Calu3 (cell line): ENCODE data around the gene PDGFRB. TPM values are rescaled to one million over a fixed set of nuclear protein-coding genes. Genes with fewer than 3 reads are reported as not detected.

Experiments used
- Bru-seq: library from RNA; stranded (reverse); fragments of 400-500 nt; gene quantifications from one replicate; lab custom pipeline; 2021; lab: Mats Ljungman, UMichigan
- BruChase-seq, 2 experiments: library from RNA; stranded (reverse); fragments of 400-500 nt; gene quantifications; one replicate each; lab custom pipeline; 2021; lab: Mats Ljungman, UMichigan
- BruUV-seq: library from RNA; stranded (reverse); fragments of 400-500 nt; replicated peaks from 2 replicates; lab custom pipeline; 2021; lab: Mats Ljungman, UMichigan
- CTCF ChIA-PET: fragments of 300-600 bp; sonication (Branson Sonifier 250); formaldehyde crosslinking; loops from one replicate; lab custom pipeline; 2022; ENCODE audit warnings: antibody characterized with exemption; lab: Charles Lee
- DNase-seq: peaks from one replicate; pipeline ENCODE4 v3.0.0; 2022
- H3K27ac Mint-ChIP-seq: one replicate; pipeline ENCODE4 v1.8.0; 2022; ENCODE audit warnings: mixed read lengths; ENCODE audit not compliant: unreplicated experiment
- H3K27me3 Mint-ChIP-seq: one replicate; pipeline ENCODE4 v1.8.0; 2022; ENCODE audit warnings: mixed read lengths; ENCODE audit not compliant: unreplicated experiment
- H3K36me3 Mint-ChIP-seq: one replicate; pipeline ENCODE4 v1.8.0; 2022; ENCODE audit warnings: mild to moderate bottlenecking, moderate library complexity, mixed read lengths; ENCODE audit not compliant: insufficient read depth, unreplicated experiment
- H3K4me1 Mint-ChIP-seq: one replicate; pipeline ENCODE4 v1.8.0; 2022; ENCODE audit warnings: mild to moderate bottlenecking, low read depth, mixed read lengths; ENCODE audit not compliant: unreplicated experiment
- H3K4me3 Mint-ChIP-seq: one replicate; pipeline ENCODE4 v1.8.0; 2022; ENCODE audit warnings: mild to moderate bottlenecking, low read depth, moderate library complexity, mixed read lengths; ENCODE audit not compliant: unreplicated experiment
- H3K9me3 Mint-ChIP-seq: one replicate; pipeline ENCODE4 v1.8.0; 2022; ENCODE audit warnings: low read depth, mixed read lengths; ENCODE audit not compliant: unreplicated experiment
- intact Hi-C: fragments of 100-400 bp; cut with micrococcal nuclease; formaldehyde crosslinking; loops from one replicate; pipeline ENCODE4 v1.10.0; 2022; ENCODE audit not compliant: unreplicated experiment
- long read RNA-seq: library from polyadenylated mRNA; stranded (forward); transcript quantifications from one replicate; pipeline ENCODE4 v2.0.0, GENCODE V29; 2022
- total RNA-seq: library from RNA; stranded (reverse); gene quantifications from 2 replicates; pipeline ENCODE4 v1.2.3, GENCODE V29; 2022
- TF ChIP-seq, protein P1 (sequence below): fragments of 200-600 bp; IDR thresholded peaks from one replicate; pipeline ENCODE4 v1.8.0; 2022; ENCODE audit warnings: antibody characterized with exemption; ENCODE audit not compliant: unreplicated experiment

The PDGFRB gene
- total RNA-seq = not detected in 2 replicates
- Bru-seq, nascent RNA = not detected
- BruChase-seq, experiment 1, labeled RNA remaining after a 6-hour chase = not detected
- not detected for BruChase-seq, experiment 2, labeled RNA remaining after a 2-hour chase
- long read RNA-seq = 0 reads

DNA sequence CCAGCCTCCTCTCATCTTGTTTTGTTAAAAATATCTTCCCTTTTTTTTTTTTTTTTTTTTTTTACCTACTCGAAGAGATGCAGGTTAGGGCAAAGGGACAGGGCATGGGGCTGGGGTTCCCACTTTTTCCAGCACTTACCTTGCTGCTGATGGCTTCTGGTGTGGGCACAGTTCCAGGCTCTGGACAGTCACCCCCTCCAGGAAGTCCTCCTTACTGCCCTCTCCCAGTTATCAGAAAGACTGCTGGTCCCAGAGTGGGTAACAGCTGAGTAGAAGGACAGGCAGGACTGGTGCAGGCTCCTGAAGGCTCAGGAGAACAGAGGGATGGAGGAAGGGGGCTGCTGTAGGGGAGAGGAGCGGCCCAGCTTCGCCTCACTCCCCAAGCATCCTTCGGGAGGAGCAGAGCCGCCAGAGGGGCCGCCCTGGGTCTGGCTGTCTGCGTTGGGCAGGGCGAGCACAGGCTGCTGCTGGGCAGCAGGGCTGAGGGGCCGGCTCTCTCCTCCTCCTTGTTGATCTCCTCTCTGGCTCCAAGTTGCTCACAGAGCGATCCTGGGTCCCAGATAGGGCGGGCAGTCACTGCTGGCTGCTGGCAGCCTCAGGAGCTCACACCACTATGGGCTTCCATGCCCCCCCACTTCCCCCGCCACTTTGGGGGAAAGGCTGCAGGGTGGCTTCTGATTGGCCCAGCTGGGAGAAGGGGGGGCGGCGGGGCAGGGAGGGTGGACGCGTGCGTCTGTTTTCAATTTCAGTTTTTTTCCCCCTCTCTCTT lies at the start of gene PDGFRB:
Gene PDGFRB (minus strand): TSS at position 588 of the 769 bp plus-strand sequence. CDS start 18,798 bp downstream, outside the sequence.
- Mint-ChIP-seq H3K27me3 (peaks cover 64% of the 10 kb centered on the region), H3K36me3 (no peaks in the 10 kb centered on the region), H3K4me3 (no peak within 1 kb of the TSS), H3K4me1 (no peaks in the 10 kb centered on the region), H3K27ac (no peak within 1 kb of the TSS), H3K9me3 (no peaks in the 10 kb centered on the region)
- CTCF ChIA-PET = no interaction called here
- DNase-seq = no peak
- TF ChIP-seq, protein P1, sequence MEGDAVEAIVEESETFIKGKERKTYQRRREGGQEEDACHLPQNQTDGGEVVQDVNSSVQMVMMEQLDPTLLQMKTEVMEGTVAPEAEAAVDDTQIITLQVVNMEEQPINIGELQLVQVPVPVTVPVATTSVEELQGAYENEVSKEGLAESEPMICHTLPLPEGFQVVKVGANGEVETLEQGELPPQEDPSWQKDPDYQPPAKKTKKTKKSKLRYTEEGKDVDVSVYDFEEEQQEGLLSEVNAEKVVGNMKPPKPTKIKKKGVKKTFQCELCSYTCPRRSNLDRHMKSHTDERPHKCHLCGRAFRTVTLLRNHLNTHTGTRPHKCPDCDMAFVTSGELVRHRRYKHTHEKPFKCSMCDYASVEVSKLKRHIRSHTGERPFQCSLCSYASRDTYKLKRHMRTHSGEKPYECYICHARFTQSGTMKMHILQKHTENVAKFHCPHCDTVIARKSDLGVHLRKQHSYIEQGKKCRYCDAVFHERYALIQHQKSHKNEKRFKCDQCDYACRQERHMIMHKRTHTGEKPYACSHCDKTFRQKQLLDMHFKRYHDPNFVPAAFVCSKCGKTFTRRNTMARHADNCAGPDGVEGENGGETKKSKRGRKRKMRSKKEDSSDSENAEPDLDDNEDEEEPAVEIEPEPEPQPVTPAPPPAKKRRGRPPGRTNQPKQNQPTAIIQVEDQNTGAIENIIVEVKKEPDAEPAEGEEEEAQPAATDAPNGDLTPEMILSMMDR = no peak
- BruUV-seq = no TSS peak
- intact Hi-C loops = no loop called here

DNA sequence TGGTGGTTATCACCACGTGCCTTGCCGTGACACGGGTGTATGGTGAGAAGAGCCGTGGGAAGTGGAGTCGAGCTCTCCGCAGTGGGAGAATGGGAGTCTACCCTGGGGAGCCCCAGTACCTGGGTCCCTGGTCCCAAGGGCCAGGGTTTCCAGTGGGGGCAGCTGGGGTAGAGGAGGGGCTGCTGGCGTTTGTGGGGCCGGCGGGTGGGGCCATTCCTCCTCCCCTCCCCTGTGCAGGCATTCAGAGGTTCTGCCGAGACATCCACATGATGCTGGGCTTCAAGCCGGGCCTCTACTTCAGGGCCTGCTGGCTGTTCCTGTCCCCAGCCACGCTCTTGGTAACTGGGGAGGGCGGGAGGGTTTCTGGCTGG lies 48.9 kb upstream of the PDGFRB start:
- Mint-ChIP-seq H3K4me1 (peaks cover 19% of the 10 kb centered on the region), H3K27ac (no peak overlapping the region), H3K9me3 (no peaks in the 10 kb centered on the region), H3K36me3 (no peaks in the 10 kb centered on the region), H3K4me3 (no peak overlapping the region), H3K27me3 (peaks cover 45% of the 10 kb centered on the region)
- DNase-seq = no peak
- intact Hi-C loops = no loop called here
- TF ChIP-seq, protein P1 = no peak
- BruUV-seq = no TSS peak
- CTCF ChIA-PET = no interaction called here

DNA sequence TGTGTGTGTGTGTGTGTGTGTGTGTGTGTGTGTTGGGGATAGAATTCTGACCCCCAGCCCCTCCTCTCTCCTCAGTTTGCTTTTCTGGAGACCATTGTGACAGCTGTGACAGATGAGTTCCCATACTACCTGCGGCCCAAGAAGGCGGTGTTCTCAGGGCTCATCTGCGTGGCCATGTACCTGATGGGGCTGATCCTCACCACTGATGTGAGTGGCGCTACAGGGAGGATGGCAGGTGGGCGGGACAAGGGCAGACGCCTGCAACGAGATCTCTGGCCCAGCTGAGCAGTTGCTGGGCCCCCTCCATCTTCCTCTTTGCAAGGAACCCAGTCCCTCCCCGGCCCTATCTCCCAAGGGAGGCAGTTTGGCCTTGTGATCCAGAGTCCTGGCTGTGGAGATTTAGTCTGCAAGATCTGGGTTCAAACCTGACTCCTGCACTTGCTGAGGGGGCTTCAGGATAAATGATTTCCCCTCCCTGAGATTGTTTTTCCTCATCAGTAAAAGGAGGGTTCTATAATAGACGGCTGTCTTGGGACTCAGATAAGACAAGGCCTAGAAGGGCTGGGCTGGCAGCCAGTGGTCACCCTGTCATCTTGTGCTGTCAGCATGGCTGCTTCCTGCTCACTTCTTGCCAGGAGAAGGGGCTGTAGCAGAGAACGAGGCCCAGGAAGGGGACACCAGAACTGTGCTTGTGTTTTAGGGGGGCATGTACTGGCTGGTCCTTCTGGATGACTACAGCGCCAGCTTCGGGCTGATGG lies 48.4 kb upstream of the PDGFRB start:
- Mint-ChIP-seq H3K9me3 (no peaks in the 10 kb centered on the region), H3K27ac (no peak overlapping the region), H3K4me1 (peaks cover 13% of the 10 kb centered on the region), H3K27me3 (peaks cover 45% of the 10 kb centered on the region), H3K4me3 (no peak overlapping the region), H3K36me3 (no peaks in the 10 kb centered on the region)
- TF ChIP-seq, protein P1 = no peak
- CTCF ChIA-PET = no interaction called here
- no peak for DNase-seq
- intact Hi-C loops = no loop called here
- BruUV-seq = no TSS peak

DNA sequence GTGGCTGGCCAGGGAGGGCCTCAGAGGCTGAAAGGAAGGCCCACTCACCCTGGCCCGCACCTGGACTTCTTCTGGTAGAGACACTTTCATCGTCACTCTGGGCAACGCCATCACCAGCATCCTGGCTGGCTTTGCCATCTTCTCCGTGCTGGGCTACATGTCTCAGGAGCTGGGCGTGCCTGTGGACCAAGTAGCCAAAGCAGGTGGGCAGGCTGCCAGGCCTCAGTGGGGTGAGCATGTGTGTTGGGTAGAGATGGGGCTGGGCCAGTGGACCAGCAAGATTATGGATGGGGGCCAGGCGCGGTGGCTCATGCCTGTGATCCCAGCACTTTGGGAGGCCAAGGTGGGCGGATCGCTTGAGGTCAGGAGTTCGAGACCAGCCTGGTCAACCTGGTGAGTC lies 46.9 kb upstream of the PDGFRB start:
- CTCF ChIA-PET = no interaction called here
- no peaks in the 10 kb centered on the region for H3K9me3 Mint-ChIP-seq
- no peak overlapping the region for H3K27ac Mint-ChIP-seq
- H3K27me3 Mint-ChIP-seq = peaks cover 45% of the 10 kb centered on the region
- TF ChIP-seq, protein P1 = no peak
- no peaks in the 10 kb centered on the region for H3K4me1 Mint-ChIP-seq
- H3K36me3 Mint-ChIP-seq = no peaks in the 10 kb centered on the region
- H3K4me3 Mint-ChIP-seq = no peak overlapping the region
- intact Hi-C loops = no loop called here
- DNase-seq = no peak
- no TSS peak for BruUV-seq
